ENCODE measurements around the gene FLNC.

GRCh38 chr7:128830231-128831177, at the start of gene FLNC:
- TF ChIP-seq CTCF (IDR thresholded peaks at IDR 0.05) = no peak
- no peak for TF ChIP-seq ZFX (IDR thresholded peaks at IDR 0.05; ENCODE audit: borderline replicate concordance)

Measured in 22Rv1 (cell line).